GM18508 (cell line): Measurements from ENCODE around the gene PHF23.

Source experiments
- ATAC-seq: cut with Tn5 transposase; IDR thresholded peaks from one replicate; pipeline ENCODE4 v1.9.1; 2021; ENCODE audit warnings: moderate number of reproducible peaks; ENCODE audit not compliant: insufficient read depth, unreplicated experiment

Gene PHF23

GRCh38 chr17:7239091-7240027 is at the start of gene PHF23:
Gene PHF23 (minus strand): TSS chr17:7239457. CDS start chr17:7239279, 178 bp downstream.
- no peak for ATAC-seq

GRCh38 chr17:7285679-7286078 is 46.4 kb upstream of the PHF23 start:
- no peak for ATAC-seq

DNA sequence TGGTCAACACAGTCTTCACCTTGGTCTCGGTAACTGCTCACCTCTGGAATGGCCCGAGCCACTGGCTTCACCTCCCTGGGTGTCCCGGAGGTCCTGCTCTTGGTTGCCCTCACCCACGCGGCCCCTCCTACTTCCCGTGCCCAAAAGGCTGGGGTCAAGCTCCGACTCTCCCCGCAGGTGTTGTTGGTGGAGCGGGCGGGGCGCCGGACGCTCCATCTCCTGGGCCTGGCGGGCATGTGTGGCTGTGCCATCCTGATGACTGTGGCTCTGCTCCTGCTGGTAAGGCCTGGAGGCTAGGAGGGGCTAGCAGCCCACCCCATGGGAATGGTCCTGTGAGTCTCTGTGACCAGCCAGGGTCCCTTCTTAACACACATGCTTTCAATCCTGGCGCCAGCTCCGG is 45.7 kb upstream of the PHF23 start:
- no peak for ATAC-seq

DNA sequence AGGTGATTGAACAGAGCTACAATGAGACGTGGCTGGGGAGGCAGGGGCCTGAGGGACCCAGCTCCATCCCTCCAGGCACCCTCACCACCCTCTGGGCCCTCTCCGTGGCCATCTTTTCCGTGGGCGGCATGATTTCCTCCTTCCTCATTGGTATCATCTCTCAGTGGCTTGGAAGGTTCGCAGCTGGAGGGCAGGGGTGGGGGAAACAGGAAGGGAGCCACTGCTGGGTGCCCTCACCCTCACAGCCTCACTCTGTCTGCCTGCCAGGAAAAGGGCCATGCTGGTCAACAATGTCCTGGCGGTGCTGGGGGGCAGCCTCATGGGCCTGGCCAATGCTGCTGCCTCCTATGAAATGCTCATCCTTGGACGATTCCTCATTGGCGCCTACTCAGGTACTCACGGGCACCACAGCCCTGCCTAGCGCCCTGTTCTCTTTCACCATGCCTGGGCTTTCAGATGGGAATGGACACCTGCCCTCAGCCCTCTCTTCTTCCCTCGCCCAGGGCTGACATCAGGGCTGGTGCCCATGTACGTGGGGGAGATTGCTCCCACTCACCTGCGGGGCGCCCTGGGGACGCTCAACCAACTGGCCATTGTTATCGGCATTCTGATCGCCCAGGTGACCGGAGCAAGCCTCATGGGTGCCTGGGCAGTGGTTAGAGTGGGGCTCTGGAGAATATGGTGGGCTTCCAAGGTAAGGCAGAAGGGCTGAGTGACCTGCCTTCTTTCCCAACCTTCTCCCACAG is 44.4 kb upstream of the PHF23 start:
- ATAC-seq: no peak

GRCh38 chr17:7282752-7283321 is 43.6 kb upstream of the PHF23 start:
- no peak for ATAC-seq

DNA sequence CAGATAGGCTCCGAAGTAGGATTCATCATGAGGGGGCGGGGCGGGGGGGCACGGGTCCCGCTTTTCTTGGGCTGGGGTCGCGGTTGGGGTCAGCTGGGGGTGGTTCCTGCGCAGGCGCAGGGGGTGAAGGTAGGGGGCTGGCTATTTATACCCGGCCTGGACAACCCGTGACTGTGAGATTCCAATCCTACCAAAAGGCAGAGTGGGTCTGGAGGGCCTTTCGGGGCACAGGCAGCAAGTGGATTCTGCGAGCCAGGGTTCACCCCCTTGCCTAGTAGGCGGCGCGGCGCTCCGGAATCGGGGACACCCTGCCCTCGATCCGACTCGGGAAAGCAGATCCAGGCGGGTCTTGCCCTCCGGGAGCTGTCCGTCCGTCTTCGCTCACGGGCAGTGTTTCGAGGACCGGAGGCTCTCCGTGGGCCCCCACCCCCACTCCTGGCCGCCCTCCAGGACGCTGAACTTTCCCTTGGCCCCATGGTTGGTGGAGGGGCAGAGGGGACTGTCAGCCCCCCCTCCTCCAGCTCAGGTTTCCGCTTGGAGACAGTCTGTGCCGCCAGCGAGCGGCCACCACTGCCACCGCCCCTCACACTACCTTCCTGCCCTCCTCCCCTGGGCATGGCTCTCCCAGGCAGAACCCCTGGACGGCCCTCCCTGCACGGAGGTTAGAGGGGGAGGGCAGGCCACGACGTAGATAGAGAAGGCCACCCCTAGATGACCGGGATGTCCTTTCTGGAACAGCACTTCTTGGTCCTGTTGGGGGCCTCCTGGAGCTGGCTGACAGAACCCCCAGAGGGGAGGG is 42.9 kb upstream of the PHF23 start:
- ATAC-seq: no peak

GRCh38 chr17:7281074-7281952 is 42.1 kb upstream of the PHF23 start, which contains the start of gene SLC2A4:
Gene SLC2A4 (plus strand): TSS chr17:7281718. CDS start chr17:7281935, 217 bp downstream.
- no peak for ATAC-seq

GRCh38 chr17:7280519-7281073 is 41.3 kb upstream of the PHF23 start:
- no peak for ATAC-seq

GRCh38 chr17:7279448-7279847 is 40.2 kb upstream of the PHF23 start:
- no peak for ATAC-seq

- ATAC-seq: no peak
Observed at GRCh38 chr17:7266784-7267183, 27.5 kb upstream of the PHF23 start.

- no peak for ATAC-seq
Observed at GRCh38 chr17:7263801-7264078, 24.5 kb upstream of the PHF23 start.

DNA sequence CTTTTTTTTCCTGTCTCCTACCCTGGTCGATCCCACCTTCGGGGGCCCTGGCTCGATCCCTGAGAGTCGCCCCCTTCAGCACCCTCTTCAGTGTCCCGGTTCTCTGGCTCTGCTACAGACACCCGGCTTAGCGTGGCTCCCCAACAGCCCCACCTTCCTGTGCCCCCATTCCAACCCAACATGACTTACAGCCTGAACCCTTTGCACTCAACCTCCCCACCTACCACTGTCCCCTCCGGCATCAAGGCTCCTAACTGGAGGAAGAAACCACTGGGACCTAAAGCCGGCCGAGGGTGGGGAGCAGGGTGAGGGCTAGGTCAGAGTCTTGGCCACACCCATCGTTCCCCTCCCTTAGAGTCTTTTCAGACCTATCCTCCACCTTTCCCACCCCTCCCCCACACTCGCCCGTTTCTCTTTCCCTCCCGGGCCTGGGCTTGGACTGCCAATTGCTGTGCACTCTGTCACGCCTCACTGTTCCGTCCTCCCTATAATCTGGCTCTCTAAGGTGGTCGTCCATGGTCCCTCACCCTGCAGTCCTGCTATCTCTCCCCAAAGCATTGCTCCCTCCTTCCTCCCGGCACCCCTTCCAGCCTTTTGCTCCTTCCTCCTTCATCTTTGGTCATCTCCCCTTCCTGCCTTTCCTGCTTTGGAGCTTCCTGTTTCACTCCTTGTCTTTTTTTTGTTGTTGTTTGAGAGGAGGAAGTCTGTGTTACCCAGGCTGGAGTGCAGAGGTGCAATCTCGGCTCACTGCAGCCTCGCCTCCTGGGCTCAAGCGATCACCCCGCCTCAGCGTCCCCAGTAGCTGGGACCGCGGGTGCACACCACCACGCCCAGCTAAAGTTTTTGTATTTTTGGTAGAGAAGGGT is 23.9 kb upstream of the PHF23 start:
- ATAC-seq: no peak

DNA sequence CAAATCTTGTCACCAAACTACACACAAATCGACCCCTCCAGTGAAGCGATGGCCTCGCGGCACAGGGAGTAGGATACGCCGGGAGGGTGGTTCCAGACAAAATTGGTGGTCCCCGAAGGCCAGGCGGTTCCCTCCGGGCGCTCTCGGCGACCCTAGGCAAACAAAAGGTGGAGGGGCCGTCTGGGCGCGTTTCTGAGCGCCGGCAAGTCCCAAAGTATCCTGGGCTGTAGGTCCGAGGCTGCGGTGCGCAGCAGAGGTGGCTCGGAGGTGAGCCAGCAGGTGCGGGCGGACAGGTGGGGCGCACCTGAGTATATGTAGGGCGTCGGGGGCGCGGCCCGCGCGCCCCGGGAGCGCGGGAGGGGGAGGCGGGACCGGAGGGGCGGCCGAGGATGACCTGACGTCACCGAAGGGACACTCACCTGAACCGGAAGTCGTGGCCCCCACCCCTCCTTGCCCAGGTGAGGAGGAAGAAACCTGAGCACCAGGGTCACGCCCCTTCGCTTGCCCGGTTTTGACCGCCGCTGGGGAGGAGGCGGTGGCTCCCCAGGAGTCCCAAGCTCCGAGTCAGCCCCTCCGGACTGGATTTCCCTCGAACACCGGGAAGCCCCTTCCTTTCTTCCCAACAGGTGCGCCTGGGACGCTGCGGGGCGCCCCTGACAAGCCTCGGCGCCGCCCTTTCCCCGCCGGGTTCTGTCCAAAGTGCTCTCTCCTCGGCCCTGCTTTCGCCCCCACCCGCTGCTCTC is 23.1 kb upstream of the PHF23 start, which contains the start of gene CLDN7:
TSS of gene CLDN7 (minus strand) at position 287 of the 743 bp plus-strand sequence. CDS start 435 bp downstream, outside the sequence.
- no peak for ATAC-seq

- no peak for ATAC-seq
Observed at GRCh38 chr17:7261379-7262191, 22.3 kb upstream of the PHF23 start.

- no peak for ATAC-seq
Observed at GRCh38 chr17:7260651-7261378, 21.6 kb upstream of the PHF23 start.

- ATAC-seq: no peak
Observed at GRCh38 chr17:7260151-7260550, 20.9 kb upstream of the PHF23 start.
